H1 (cell line): ENCODE data around the gene AHDC1. TPM values are rescaled to one million over a fixed set of nuclear protein-coding genes. Genes with fewer than 3 reads are reported as not detected.

Source experiments
- EGR1 ChIP-seq: IDR thresholded peaks from 2 replicates; pipeline ENCODE4 v1.6.1; 2011; ENCODE audit warnings: low read depth, low read length, borderline replicate concordance
- KDM5A ChIP-seq: fragments of 200-600 bp; IDR thresholded peaks from 2 replicates; pipeline ENCODE4 v1.7.1; 2012; ENCODE audit warnings: mild to moderate bottlenecking, low read length, inconsistent platforms, mixed read lengths
- NRF1 ChIP-seq: IDR thresholded peaks from 2 replicates; pipeline ENCODE4 v1.6.1; 2011; ENCODE audit warnings: mild to moderate bottlenecking, low read depth, low read length, improper control_type of control experiment
- POLR2AphosphoS5 ChIP-seq: IDR thresholded peaks from 2 replicates; pipeline ENCODE4 v1.6.1; 2011; ENCODE audit warnings: low read depth, low read length
- SP4 ChIP-seq: IDR thresholded peaks from 2 replicates; pipeline ENCODE4 v1.6.1; 2012; ENCODE audit warnings: low read length, inconsistent platforms
- SRF ChIP-seq: IDR thresholded peaks from 2 replicates; pipeline ENCODE4 v1.6.1; 2011; ENCODE audit warnings: mild to moderate bottlenecking, low read depth, low read length, moderate library complexity
- polyA plus RNA-seq, 7 experiments: library from polyadenylated mRNA; depleted of rRNA in 3 of 7; stranded (reverse) in 5 of 7; unstranded in 2 of 7; fragments of >200 nt in 5 of 7; fragments of 200-250 nt in 2 of 7; gene quantifications; 1 replicate in 5 of 7; 2 replicates in 1 of 7; 4 replicates in 1 of 7; pipeline versions ENCODE4 v1.2.1 to v1.2.3, GENCODE V29; 2011 to 2013; ENCODE audit warnings: missing spikeins in 2 of 7, mixed read lengths in 2 of 7
- total RNA-seq: library from RNA; stranded (reverse); fragmentation: NEBNext Ultra II Directional; extraction: Animal tissue kit (Norgen Biotek cat#: 25700); gene quantifications from 2 replicates; pipeline ENCODE4 v1.2.1, GENCODE V29; 2021
- TF ChIP-seq, protein P1 (sequence below): fragments of 300-600 bp; sonication (generic); IDR thresholded peaks from 2 replicates; pipeline ENCODE4 v1.7.1; 2012; ENCODE audit warnings: low read length, moderate library complexity, mild to moderate bottlenecking, inconsistent platforms; ENCODE audit not compliant: insufficient replicate concordance
- TF ChIP-seq, protein P2 (sequence below): IDR thresholded peaks from 2 replicates; pipeline ENCODE4 v1.6.1; 2011; ENCODE audit warnings: low read length, improper control_type of control experiment
- TF ChIP-seq, protein P3 (sequence below): IDR thresholded peaks from 2 replicates; pipeline ENCODE4 v1.6.1; 2012; ENCODE audit warnings: low read length, inconsistent platforms

AHDC1 gene
- total and polyA plus RNA-seq, 2 of the 8 experiments (the other 6 are each of a cell fraction or from before 2014, with no cell fraction given), result 4.4 to 35.1 TPM

DNA sequence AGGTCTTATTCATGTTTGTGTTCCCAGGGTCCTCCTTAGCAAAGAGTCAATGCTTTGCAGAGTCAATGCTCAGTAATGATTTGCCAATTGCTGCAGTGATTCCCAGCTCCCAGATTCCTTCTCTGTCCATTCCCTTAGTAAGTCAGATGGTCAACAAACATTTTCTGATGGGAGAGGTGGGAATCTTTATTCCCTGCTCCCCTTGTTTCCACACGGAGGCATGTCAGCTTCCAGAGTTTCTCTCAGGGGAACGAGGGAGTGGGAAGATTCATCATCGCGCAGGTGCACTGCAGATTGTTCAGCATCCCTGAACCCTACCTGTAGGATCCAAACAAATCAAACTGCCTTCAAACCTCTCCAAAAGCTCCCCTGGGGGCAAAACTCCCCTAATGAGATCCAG lies 7.5 kb upstream of the AHDC1 start (continued):
- TF ChIP-seq, protein P1, sequence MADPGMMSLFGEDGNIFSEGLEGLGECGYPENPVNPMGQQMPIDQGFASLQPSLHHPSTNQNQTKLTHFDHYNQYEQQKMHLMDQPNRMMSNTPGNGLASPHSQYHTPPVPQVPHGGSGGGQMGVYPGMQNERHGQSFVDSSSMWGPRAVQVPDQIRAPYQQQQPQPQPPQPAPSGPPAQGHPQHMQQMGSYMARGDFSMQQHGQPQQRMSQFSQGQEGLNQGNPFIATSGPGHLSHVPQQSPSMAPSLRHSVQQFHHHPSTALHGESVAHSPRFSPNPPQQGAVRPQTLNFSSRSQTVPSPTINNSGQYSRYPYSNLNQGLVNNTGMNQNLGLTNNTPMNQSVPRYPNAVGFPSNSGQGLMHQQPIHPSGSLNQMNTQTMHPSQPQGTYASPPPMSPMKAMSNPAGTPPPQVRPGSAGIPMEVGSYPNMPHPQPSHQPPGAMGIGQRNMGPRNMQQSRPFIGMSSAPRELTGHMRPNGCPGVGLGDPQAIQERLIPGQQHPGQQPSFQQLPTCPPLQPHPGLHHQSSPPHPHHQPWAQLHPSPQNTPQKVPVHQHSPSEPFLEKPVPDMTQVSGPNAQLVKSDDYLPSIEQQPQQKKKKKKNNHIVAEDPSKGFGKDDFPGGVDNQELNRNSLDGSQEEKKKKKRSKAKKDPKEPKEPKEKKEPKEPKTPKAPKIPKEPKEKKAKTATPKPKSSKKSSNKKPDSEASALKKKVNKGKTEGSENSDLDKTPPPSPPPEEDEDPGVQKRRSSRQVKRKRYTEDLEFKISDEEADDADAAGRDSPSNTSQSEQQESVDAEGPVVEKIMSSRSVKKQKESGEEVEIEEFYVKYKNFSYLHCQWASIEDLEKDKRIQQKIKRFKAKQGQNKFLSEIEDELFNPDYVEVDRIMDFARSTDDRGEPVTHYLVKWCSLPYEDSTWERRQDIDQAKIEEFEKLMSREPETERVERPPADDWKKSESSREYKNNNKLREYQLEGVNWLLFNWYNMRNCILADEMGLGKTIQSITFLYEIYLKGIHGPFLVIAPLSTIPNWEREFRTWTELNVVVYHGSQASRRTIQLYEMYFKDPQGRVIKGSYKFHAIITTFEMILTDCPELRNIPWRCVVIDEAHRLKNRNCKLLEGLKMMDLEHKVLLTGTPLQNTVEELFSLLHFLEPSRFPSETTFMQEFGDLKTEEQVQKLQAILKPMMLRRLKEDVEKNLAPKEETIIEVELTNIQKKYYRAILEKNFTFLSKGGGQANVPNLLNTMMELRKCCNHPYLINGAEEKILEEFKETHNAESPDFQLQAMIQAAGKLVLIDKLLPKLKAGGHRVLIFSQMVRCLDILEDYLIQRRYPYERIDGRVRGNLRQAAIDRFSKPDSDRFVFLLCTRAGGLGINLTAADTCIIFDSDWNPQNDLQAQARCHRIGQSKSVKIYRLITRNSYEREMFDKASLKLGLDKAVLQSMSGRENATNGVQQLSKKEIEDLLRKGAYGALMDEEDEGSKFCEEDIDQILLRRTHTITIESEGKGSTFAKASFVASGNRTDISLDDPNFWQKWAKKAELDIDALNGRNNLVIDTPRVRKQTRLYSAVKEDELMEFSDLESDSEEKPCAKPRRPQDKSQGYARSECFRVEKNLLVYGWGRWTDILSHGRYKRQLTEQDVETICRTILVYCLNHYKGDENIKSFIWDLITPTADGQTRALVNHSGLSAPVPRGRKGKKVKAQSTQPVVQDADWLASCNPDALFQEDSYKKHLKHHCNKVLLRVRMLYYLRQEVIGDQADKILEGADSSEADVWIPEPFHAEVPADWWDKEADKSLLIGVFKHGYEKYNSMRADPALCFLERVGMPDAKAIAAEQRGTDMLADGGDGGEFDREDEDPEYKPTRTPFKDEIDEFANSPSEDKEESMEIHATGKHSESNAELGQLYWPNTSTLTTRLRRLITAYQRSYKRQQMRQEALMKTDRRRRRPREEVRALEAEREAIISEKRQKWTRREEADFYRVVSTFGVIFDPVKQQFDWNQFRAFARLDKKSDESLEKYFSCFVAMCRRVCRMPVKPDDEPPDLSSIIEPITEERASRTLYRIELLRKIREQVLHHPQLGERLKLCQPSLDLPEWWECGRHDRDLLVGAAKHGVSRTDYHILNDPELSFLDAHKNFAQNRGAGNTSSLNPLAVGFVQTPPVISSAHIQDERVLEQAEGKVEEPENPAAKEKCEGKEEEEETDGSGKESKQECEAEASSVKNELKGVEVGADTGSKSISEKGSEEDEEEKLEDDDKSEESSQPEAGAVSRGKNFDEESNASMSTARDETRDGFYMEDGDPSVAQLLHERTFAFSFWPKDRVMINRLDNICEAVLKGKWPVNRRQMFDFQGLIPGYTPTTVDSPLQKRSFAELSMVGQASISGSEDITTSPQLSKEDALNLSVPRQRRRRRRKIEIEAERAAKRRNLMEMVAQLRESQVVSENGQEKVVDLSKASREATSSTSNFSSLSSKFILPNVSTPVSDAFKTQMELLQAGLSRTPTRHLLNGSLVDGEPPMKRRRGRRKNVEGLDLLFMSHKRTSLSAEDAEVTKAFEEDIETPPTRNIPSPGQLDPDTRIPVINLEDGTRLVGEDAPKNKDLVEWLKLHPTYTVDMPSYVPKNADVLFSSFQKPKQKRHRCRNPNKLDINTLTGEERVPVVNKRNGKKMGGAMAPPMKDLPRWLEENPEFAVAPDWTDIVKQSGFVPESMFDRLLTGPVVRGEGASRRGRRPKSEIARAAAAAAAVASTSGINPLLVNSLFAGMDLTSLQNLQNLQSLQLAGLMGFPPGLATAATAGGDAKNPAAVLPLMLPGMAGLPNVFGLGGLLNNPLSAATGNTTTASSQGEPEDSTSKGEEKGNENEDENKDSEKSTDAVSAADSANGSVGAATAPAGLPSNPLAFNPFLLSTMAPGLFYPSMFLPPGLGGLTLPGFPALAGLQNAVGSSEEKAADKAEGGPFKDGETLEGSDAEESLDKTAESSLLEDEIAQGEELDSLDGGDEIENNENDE, result no peak
- TF ChIP-seq, protein P2, sequence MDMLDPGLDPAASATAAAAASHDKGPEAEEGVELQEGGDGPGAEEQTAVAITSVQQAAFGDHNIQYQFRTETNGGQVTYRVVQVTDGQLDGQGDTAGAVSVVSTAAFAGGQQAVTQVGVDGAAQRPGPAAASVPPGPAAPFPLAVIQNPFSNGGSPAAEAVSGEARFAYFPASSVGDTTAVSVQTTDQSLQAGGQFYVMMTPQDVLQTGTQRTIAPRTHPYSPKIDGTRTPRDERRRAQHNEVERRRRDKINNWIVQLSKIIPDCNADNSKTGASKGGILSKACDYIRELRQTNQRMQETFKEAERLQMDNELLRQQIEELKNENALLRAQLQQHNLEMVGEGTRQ, result no peak
- no peak for TF ChIP-seq KDM5A
- no peak for TF ChIP-seq NRF1
- no peak for TF ChIP-seq POLR2AphosphoS5
- TF ChIP-seq SP4, result no peak
- no peak for TF ChIP-seq EGR1
- no peak for TF ChIP-seq SRF
- TF ChIP-seq, protein P3, sequence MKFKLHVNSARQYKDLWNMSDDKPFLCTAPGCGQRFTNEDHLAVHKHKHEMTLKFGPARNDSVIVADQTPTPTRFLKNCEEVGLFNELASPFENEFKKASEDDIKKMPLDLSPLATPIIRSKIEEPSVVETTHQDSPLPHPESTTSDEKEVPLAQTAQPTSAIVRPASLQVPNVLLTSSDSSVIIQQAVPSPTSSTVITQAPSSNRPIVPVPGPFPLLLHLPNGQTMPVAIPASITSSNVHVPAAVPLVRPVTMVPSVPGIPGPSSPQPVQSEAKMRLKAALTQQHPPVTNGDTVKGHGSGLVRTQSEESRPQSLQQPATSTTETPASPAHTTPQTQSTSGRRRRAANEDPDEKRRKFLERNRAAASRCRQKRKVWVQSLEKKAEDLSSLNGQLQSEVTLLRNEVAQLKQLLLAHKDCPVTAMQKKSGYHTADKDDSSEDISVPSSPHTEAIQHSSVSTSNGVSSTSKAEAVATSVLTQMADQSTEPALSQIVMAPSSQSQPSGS, result no peak
